Tracheal epithelial cell (primary cell): ENCODE results near the gene PAX1. TPM values are rescaled to one million over a fixed set of nuclear protein-coding genes. Genes with fewer than 3 reads are reported as not detected.

ENCODE experiments used
- total RNA-seq: library from RNA; depleted of rRNA; stranded (reverse); fragments of >200 nt; gene quantifications from 2 replicates; pipeline ENCODE4 v1.2.1, GENCODE V29; 2014

Gene PAX1
- total RNA-seq = not detected in 2 replicates

GRCh38 chr20:21705575-21706260 is at the start of gene PAX1:
Gene PAX1 (plus strand): TSS chr20:21705664. CDS start chr20:21705713, 49 bp downstream.

Other genes with a start within 250 kb of the PAX1 start
- not detected in 2 replicates for gene NKX2-2, start 191.6 kb upstream of the PAX1 start, total RNA-seq